AG04449 (cell line): Measurements from ENCODE around the gene QDPR.

Experiments used
- CTCF ChIA-PET: fragments of 350-600 bp; formaldehyde crosslinking; extraction: SDS; loops from one replicate; lab custom pipeline; 2021; ENCODE audit warnings: antibody characterized with exemption; lab: Yijun Ruan, JAX
- POLR2A ChIA-PET: fragments of 400-600, 350-600 bp; formaldehyde crosslinking; extraction: SDS; loops from one replicate; lab custom pipeline; 2020; ENCODE audit warnings: antibody characterized with exemption, inconsistent platforms; lab: Yijun Ruan, JAX
- DNase-seq: peaks from one replicate; pipeline ENCODE4 v3.0.0-alpha.2; 2010; ENCODE audit warnings: low read depth, low spot score
- H3K4me3 ChIP-seq: 2 replicates; pipeline ENCODE4 v1.5.1; 2011; ENCODE audit warnings: low read depth, mild to moderate bottlenecking, control low read depth, low read length
- TF ChIP-seq, protein P1 (sequence below): IDR thresholded peaks from one replicate; pipeline ENCODE4 v1.5.1; 2011; ENCODE audit warnings: mild to moderate bottlenecking, moderate library complexity, low read length, control low read depth, inconsistent platforms; ENCODE audit not compliant: insufficient read depth; ENCODE audit errors: missing control alignments

Gene QDPR

DNA sequence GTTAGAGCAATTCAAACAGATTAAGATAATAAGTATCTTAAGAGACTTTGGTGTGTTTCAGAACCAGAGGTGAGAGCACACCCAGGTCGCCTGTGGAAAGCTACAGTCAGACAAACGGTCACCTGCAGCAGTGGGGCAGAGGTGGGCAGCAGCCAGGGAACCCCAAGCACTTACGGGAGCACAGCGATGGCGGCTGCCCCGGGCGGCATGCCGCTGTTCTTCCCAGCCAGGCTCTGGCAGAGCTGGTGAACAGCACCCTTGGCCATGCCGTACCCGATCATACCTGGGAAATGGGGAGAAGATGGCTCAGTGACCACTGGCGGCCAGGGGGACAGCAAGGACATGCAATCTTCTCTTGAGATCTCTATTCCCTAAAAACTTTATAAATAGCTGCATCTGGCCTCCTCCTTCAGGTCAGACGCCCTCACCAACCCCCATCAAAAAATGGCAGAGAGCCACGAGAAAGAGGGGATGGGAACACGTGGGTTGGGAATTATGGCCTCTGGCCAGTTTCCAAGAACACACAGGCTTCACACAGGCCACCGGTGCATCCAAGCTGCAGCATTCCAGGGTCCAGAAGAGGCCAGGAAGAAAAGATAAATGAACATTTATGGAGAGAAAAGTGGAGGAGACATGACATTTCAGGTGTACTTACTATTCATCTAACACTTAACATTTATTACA is 19.7 kb downstream of the QDPR start:
- DNase-seq, result no peak
- no peak overlapping the region for H3K4me3 ChIP-seq
- TF ChIP-seq, protein P1, sequence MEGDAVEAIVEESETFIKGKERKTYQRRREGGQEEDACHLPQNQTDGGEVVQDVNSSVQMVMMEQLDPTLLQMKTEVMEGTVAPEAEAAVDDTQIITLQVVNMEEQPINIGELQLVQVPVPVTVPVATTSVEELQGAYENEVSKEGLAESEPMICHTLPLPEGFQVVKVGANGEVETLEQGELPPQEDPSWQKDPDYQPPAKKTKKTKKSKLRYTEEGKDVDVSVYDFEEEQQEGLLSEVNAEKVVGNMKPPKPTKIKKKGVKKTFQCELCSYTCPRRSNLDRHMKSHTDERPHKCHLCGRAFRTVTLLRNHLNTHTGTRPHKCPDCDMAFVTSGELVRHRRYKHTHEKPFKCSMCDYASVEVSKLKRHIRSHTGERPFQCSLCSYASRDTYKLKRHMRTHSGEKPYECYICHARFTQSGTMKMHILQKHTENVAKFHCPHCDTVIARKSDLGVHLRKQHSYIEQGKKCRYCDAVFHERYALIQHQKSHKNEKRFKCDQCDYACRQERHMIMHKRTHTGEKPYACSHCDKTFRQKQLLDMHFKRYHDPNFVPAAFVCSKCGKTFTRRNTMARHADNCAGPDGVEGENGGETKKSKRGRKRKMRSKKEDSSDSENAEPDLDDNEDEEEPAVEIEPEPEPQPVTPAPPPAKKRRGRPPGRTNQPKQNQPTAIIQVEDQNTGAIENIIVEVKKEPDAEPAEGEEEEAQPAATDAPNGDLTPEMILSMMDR, result no peak
- ChIA-PET POLR2A (no interaction called here), CTCF (no interaction called here)

DNA sequence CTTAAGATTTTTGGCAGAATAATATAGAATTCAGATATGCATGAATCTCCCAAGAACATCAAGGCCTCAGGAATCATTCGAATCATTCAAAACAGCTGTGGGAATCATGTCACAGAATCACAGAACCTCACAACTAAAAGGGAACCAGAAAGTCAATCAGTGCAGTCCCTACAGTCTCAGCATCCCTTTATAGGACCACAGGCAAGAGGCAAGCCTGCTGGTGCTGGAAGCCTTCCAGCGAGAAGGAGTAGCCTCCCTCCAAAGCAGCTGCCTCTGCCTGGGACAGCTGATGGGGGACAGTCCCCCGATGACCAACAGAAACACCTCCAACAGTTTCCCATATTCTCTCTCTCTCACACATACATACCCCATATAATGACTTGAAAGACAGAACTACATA is 20.7 kb downstream of the QDPR start:
- ChIA-PET CTCF (interaction anchor here (1.1 kb wide), 1 partner anchor 19 kb away, joined by 3 read pairs; no protein-coding TSS in a partner anchor), POLR2A (no interaction called here)
- TF ChIP-seq, protein P1, result no peak
- no peak for DNase-seq
- no peak overlapping the region for H3K4me3 ChIP-seq

DNA sequence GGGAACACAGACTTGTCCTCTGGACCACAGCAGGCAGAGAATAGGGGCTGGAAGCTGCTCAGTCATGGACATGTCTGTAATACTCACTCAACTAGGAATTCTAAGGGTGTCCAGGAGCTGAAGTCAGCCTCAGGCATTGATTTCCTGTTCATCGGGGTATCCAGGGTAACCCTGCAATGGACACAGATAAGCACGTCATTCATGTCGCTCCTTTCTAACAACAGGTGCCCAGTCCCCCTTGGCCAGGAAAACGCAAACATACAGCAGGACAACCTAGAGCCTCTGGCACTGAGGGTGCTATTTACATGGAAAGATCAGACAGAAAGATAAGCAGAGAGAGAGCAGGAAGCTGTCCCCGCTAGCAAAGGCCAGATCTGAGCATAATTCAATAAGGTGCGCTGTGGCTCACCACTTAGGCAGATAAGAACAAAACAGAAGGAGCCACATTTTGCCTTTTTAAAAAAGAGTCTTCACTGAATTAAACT is 21.3 kb downstream of the QDPR start:
- DNase-seq, result no peak
- POLR2A ChIA-PET, result no interaction called here
- TF ChIP-seq, protein P1, result no peak
- no peak overlapping the region for H3K4me3 ChIP-seq
- CTCF ChIA-PET, result interaction anchor here (1.1 kb wide), 1 partner anchor 18 kb away, joined by 3 read pairs; no protein-coding TSS in a partner anchor

DNA sequence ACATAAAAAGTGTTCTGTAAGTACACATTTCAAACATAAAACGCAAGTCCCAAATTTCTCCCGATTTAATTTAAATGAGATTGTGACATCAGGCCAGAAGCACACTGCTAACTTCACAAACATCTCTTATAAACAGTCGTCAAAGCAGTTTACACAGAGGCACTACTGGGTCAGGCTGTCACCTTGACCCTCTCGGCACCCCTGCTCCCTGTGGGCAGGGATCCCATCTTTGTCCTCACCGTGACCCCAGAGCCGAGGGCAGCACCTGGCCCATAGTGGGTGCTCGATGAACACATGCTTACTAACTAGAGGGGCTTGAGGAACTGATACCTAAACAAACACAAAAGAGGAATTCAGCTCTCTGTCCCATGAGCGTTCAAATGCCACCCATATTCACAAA is 22.2 kb downstream of the QDPR start:
- TF ChIP-seq, protein P1, result no peak
- ChIA-PET POLR2A (no interaction called here), CTCF (interaction anchor here (1.2 kb wide), 1 partner anchor 22 kb away, joined by 4 read pairs; the partner anchor contains the start of gene QDPR)
- no peak for DNase-seq
- H3K4me3 ChIP-seq, result no peak overlapping the region

DNA sequence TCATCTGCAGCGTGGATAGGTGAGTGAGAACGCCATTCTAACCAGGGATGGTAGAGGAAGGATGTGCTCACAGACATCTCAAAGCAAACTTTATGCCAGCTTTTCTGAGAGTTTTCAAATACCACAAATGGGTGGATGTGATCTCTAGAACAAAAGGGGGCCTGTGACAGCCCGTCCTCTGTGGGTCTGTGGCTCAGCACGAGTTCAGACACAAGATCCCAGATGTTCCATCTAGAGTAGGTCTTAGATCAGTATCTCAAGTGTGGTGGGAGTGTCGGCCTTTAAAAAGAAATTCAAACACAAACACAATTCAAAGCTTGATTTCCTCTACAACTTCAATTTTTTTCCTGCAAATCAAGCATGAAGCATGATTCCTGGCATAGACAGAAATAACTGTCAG is 22.8 kb downstream of the QDPR start:
- DNase-seq, result no peak
- ChIA-PET CTCF (interaction anchor here (0.9 to 1.2 kb wide), 2 partner anchors 17 to 23 kb away, joined by 3 to 4 read pairs; partner anchors contain the start of gene QDPR), POLR2A (no interaction called here)
- TF ChIP-seq, protein P1, result no peak
- H3K4me3 ChIP-seq, result no peak overlapping the region

DNA sequence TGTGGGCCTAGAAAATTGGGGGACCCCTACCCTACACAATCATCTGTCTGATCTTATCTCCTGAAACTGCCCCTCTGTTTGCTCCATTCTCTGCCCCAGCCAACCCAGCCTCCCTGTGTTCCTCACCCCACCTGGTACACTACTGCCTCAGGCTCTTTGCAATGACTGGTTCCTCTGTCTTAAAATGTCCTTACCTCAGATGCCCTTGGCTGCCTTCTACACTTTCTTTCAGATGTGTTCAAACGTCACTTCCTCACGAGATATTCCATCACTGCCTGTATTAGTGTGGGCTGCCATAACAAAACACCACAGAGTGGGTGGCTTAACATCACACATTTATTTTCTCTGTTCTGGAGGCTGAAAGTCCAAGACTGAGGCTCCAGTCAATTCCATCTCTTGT is 29.2 kb downstream of the QDPR start:
- CTCF ChIA-PET, result no interaction called here
- POLR2A ChIA-PET, result no interaction called here
- TF ChIP-seq, protein P1, result no peak
- DNase-seq, result no peak
- no peak overlapping the region for H3K4me3 ChIP-seq
